Measurements from ENCODE around the gene DCLK1. TPM values are rescaled to one million over a fixed set of nuclear protein-coding genes. Genes with fewer than 3 reads are reported as not detected.

The DCLK1 gene
- polyA plus RNA-seq, 6 donors from 2014 or later, result not detected

DNA sequence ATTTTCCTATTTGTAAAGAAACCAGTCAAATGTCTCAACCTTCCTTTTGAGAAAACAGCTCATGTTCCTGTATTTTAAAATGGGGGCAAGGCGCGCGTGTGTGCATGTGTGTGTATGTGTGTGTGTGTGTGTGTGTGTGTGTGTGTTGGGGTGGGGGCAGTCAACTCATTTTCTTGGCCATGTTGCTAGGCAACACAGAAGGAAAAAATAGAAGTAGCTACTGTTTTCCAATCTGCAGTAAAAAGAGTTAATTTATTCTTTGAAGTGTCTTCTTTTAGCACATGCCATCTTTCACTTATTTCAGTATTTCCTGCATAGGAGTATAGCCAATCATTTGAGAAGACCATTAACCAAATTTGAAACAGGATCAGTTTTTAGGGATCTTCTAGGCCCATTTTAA is 279.3 kb downstream of the DCLK1 start:
- Mint-ChIP-seq H3K9me3 (peaks cover 0 to 14% (median 0%) of the 10 kb centered on the region in 7 donors), H3K27me3 (peaks cover 17 to 33% (median 21%) of the 10 kb centered on the region in 3 donors), H3K4me3 (no peak overlapping the region), H3K27ac (peak overlapping the region in 1 of 6 donors; percentile 33), H3K4me1 (no peaks in the 10 kb centered on the region), H3K36me3 (no peaks in the 10 kb centered on the region)
- ATAC-seq (ENCODE audit: low read depth in 2 of 2) (no peak), DNase-seq (no peak)

DNA sequence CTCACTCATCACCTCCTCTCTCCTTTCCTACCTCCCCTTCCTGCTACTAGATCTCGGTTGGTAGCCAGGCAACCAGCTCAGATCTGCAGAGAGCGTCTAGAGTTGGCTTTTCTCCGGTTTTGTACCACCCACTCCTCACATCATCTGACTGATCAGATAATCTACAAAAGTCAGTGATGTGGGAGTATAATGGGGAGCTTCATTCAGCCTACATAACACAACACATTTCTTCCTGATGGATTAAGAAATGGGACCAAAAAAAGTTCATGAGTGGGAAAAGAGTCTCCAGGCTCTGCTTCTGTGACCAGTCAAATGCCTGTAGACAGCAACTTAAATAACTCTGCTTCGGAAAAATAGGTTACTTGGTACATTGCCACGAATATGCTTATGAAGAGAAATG is 279.8 kb downstream of the DCLK1 start:
- H3K4me1 Mint-ChIP-seq, result no peaks in the 10 kb centered on the region
- ATAC-seq (ENCODE audit: low read depth in 2 of 2) (no peak), DNase-seq (no peak)
- peaks cover 0 to 14% (median 0%) of the 10 kb centered on the region in 7 donors for H3K9me3 Mint-ChIP-seq
- H3K4me3 Mint-ChIP-seq, result no peak overlapping the region
- H3K36me3 Mint-ChIP-seq, result no peaks in the 10 kb centered on the region
- no peak overlapping the region for H3K27ac Mint-ChIP-seq
- peaks cover 14 to 28% (median 20%) of the 10 kb centered on the region in 3 donors for H3K27me3 Mint-ChIP-seq

DNA sequence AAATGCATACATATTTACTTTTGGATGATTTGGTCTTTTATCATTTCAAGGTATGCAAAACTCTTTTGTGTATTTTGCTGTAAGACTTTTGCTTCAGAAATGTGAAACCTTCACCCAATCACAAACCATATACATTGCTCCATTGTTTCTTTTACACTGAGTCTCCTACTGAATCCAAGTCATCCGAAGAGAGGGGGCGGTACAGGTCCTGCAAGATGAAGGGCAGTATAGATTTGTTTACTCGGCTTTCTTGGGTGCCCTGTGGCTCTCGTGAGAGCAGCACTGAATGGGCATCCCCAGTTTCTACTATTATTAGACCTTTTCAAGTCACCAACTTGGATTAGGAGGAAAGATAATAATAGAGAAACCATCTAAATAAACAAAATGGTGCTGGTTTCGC is 280.6 kb downstream of the DCLK1 start:
- peaks cover 8 to 23% (median 16%) of the 10 kb centered on the region in 3 donors for H3K27me3 Mint-ChIP-seq
- no peak overlapping the region for H3K27ac Mint-ChIP-seq
- ATAC-seq (ENCODE audit: low read depth in 2 of 2) (no peak), DNase-seq (no peak)
- H3K36me3 Mint-ChIP-seq, result no peaks in the 10 kb centered on the region
- H3K9me3 Mint-ChIP-seq, result peaks cover 0 to 9% (median 0%) of the 10 kb centered on the region in 7 donors
- H3K4me3 Mint-ChIP-seq, result no peak overlapping the region
- no peaks in the 10 kb centered on the region for H3K4me1 Mint-ChIP-seq

DNA sequence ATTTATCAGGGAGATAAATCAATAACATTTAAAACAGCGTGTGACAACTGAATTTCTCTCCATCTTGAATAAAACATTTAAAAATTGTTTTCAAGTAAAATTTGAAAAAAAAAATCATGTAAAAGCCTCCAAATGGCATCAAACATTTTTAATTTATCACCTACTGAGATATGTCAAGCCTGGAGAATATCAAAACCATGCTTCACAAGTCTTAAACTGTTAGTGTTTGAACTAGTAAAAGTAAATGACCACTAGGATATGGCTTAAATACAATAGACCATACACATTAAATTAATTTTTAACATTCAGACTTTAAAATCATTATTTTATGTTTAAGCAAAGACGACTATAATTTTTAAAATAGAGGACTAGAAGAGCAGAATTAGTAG is 281.9 kb downstream of the DCLK1 start:
- Mint-ChIP-seq H3K27ac (no peak overlapping the region), H3K27me3 (peaks cover 8 to 11% (median 11%) of the 10 kb centered on the region in 3 donors), H3K4me1 (no peaks in the 10 kb centered on the region), H3K4me3 (no peak overlapping the region), H3K9me3 (peaks cover 0 to 5% (median 0%) of the 10 kb centered on the region in 7 donors), H3K36me3 (no peaks in the 10 kb centered on the region)
- ATAC-seq (ENCODE audit: low read depth in 2 of 2), result no peak
- DNase-seq, result no peak

DNA sequence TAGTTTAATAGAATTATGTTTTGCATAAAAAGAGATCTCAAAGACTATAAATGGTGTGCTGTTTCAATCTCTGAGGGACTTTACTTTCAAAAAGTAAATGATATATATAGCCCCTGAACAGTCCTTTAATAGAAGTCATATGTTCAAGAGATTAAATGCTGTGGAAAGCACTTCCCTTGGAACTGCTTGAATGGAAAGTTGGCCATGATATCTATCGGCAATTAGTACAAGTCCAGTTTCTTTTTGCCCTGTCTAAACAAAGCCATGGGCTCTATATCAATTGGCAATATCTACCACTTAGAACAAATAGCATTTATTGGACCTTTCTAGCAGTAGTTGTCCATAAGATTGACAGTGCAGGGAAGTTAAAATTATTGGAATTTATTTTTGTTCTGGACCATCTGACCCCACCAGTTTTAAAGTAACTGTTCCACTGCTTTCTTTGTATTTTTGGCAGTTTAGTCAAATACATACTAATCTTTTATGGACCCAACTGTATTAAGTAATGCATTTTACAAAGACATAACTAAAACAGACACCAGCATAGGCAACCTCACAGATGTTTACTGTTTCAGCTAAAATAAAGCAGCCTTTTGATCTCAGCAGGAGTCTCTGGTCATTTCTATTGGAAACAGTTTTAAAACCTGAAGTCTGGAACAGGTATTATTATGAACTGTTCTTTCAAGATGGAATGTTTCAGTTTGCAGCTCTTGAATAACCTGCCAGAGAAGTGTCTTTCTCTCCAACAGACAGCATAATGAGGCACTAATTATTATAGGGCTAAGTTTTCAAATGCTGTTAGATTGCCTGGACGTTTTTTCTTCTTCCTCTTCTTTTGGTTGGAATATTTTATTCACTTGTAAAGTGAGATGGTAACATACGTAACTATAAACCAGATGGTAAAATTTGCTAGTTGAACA is 282.6 kb downstream of the DCLK1 start:
- ATAC-seq (ENCODE audit: low read depth in 2 of 2) (no peak), DNase-seq (no peak)
- Mint-ChIP-seq H3K9me3 (peaks cover 0 to 5% (median 0%) of the 10 kb centered on the region in 7 donors), H3K27ac (no peak overlapping the region), H3K27me3 (peaks cover 4 to 8% (median 6%) of the 10 kb centered on the region in 3 donors), H3K4me1 (no peaks in the 10 kb centered on the region), H3K4me3 (no peak overlapping the region), H3K36me3 (no peaks in the 10 kb centered on the region)

DNA sequence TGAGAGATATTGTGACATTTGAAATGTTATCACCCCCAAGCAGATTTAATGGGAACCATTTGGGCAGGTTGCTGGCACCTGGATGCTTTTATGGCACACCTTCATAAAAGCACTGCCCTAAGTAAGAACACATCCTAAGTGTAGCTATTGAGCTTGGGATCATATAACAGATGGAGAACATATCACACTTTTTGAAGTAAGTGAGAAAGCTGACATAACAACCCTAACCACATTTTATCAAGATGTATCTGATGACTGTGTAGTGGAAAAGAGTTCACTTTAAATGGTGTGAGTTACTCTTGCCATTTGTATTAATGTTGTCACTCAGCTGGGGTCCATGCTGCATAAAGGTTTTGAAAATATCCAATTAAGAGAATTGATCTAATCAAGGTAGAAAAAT is 287.9 kb downstream of the DCLK1 start:
- H3K4me3 Mint-ChIP-seq, result no peak overlapping the region
- no peak overlapping the region for H3K27ac Mint-ChIP-seq
- H3K9me3 Mint-ChIP-seq, result peaks cover 0 to 5% (median 0%) of the 10 kb centered on the region in 7 donors
- no peaks in the 10 kb centered on the region for H3K36me3 Mint-ChIP-seq
- DNase-seq (no peak), ATAC-seq (ENCODE audit: low read depth in 2 of 2) (no peak)
- H3K27me3 Mint-ChIP-seq, result no peaks in the 10 kb centered on the region
- H3K4me1 Mint-ChIP-seq, result no peaks in the 10 kb centered on the region

DNA sequence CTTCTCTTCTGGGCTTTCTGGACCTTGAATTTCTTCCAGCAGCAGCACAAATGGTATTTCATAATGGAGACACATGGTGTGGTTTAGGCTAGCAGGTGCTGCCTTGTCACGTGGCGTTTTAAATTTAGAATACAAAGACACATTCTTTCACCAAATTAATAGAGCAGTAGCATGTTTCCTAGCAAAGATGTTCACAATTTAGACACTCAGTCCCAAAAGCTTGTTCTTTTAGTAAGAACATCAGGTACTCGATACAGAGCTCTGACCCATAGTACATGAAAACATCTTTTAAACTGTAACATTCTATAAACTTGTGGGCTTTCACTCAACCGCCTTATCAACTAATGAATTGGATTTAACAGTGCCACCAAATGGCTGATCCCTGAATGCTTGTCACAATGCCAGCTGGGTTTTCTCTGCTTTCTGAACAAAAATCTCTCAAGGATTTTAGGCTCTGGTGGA is 290.1 kb downstream of the DCLK1 start:
- DNase-seq (no peak), ATAC-seq (ENCODE audit: low read depth in 2 of 2) (no peak)
- H3K36me3 Mint-ChIP-seq, result no peaks in the 10 kb centered on the region
- H3K4me1 Mint-ChIP-seq, result no peaks in the 10 kb centered on the region
- no peak overlapping the region for H3K4me3 Mint-ChIP-seq
- no peaks in the 10 kb centered on the region for H3K27me3 Mint-ChIP-seq
- H3K27ac Mint-ChIP-seq, result no peak overlapping the region
- H3K9me3 Mint-ChIP-seq, result peaks cover 0 to 5% (median 0%) of the 10 kb centered on the region in 7 donors

DNA sequence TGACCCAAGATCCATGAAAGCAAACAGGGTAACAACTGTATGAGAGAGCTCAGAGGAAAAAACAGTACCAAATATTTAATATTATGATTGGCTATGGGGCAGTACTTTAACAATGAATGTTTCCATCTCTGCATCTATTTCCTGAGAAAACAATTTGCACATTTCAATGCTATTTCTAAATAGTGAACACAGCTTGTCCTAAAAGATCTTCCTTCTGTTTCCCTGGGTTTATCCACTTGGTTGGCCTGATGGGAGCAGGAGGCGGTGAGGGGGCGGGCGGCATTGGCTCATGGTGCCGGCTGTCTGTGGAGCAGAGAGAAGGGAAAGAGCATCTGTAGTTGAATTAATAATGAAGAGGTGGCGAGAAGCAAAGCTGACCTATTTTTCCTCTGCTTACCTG is 291.4 kb downstream of the DCLK1 start:
- no peak overlapping the region for H3K4me3 Mint-ChIP-seq
- ATAC-seq (ENCODE audit: low read depth in 2 of 2) (no peak), DNase-seq (no peak)
- no peak overlapping the region for H3K27ac Mint-ChIP-seq
- no peaks in the 10 kb centered on the region for H3K36me3 Mint-ChIP-seq
- H3K4me1 Mint-ChIP-seq, result no peaks in the 10 kb centered on the region
- H3K9me3 Mint-ChIP-seq, result peaks cover 0 to 5% (median 0%) of the 10 kb centered on the region in 7 donors
- no peaks in the 10 kb centered on the region for H3K27me3 Mint-ChIP-seq

DNA sequence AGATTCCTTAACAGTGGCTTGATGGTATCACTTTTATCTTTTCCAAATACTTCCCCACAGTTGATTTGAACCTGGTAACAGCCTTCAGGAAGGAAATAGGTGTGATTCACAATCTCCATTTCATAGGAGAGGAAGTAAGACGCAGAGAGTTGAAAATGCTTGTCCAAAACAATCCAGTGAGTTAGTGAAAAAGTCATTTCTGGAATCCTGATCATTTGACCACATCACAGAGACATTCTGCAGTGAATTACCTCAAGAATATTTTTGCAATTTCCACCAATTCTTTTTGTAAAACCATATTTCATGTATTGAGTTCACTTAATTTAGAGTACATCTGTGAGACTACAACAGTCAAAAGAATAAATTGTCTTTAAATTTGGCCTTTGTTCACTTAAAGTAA is 292.8 kb downstream of the DCLK1 start:
- ATAC-seq (ENCODE audit: low read depth in 2 of 2) (no peak), DNase-seq (no peak)
- Mint-ChIP-seq H3K4me1 (no peaks in the 10 kb centered on the region), H3K9me3 (peaks cover 0 to 5% (median 0%) of the 10 kb centered on the region in 7 donors), H3K4me3 (no peak overlapping the region), H3K36me3 (no peaks in the 10 kb centered on the region), H3K27me3 (no peaks in the 10 kb centered on the region), H3K27ac (no peak overlapping the region)

DNA sequence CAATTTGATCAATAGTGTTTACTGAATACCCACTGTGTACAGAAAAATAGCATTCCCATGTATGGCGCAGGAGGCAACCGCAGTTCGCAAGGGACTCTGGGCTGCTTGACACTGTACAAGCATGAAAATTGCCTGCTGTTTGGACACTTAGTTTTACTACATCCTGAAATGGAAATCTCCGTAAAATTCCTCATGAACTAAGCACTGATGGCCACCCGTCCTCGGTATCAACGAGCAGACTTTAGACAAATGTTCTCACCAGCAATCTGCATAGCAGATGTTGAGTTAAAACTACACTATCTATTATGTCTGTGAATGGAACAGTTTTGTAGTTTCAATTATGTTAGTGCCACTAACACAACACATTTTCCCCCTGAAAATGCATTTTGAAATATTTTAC is 294.7 kb downstream of the DCLK1 start:
- DNase-seq, result no peak
- Mint-ChIP-seq H3K27me3 (peaks cover 0 to 6% (median 0%) of the 10 kb centered on the region in 3 donors), H3K4me1 (no peaks in the 10 kb centered on the region), H3K9me3 (peaks cover 0 to 3% (median 0%) of the 10 kb centered on the region in 7 donors), H3K36me3 (no peaks in the 10 kb centered on the region), H3K27ac (no peak overlapping the region), H3K4me3 (no peak overlapping the region)
- ATAC-seq (ENCODE audit: low read depth in 2 of 2), result no peak

DNA sequence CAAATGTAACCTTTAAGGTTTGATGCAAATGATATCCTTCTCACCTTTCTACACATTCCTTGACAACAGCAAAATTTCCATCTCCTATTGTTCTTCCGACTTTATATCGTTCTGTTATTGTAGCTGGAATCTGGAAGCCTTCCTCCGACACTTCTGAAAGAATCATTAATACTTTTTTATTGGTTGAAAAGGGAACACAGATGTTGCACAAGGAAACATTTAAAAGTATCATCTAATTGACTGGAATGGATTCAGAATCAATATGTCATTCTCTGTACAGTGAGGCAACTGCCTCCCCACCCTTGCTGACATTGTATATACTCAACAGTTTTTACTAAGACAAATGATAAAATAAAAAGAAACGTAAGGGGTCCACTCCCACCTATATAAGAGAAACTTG is 295.2 kb downstream of the DCLK1 start:
- H3K4me1 Mint-ChIP-seq, result no peaks in the 10 kb centered on the region
- DNase-seq (no peak), ATAC-seq (ENCODE audit: low read depth in 2 of 2) (no peak)
- peaks cover 0 to 6% (median 0%) of the 10 kb centered on the region in 3 donors for H3K27me3 Mint-ChIP-seq
- no peak overlapping the region for H3K27ac Mint-ChIP-seq
- H3K4me3 Mint-ChIP-seq, result no peak overlapping the region
- peaks cover 0 to 3% (median 0%) of the 10 kb centered on the region in 7 donors for H3K9me3 Mint-ChIP-seq
- H3K36me3 Mint-ChIP-seq, result no peaks in the 10 kb centered on the region

DNA sequence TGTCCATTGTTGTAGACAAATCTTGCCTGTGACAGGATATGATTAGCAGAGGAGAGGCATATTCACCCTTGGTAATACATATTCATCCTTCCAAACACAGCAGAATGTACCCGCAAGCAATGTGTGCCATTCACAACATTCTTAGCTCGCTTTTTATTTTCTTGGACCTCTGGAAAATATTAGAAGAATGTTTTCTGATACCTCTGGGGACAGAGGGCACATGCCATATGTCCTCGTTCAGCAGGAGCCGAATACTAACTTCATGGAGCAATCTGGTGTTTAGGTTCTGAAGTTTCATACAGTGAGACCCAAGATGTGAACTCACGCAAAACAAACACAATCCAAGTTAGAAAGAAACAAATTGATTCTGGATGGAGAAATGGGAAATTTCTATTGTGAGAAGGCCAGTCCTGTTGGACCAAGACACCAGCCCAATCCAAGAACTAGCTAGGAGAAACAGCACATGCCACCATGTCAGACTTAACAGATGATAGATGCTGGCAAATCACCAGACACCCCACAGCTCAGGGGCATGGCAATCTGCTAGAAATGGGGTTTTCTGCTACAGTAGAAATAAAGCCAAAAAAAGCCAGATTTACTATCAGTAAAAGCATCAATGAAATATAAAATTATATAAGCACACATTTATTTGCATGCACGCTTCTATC is 297.4 kb downstream of the DCLK1 start:
- Mint-ChIP-seq H3K9me3 (peaks cover 0 to 2% (median 0%) of the 10 kb centered on the region in 7 donors), H3K27ac (no peak overlapping the region), H3K4me3 (no peak overlapping the region), H3K27me3 (peaks cover 0 to 6% (median 0%) of the 10 kb centered on the region in 3 donors), H3K36me3 (no peaks in the 10 kb centered on the region), H3K4me1 (no peaks in the 10 kb centered on the region)
- DNase-seq (no peak), ATAC-seq (ENCODE audit: low read depth in 2 of 2) (no peak)

DNA sequence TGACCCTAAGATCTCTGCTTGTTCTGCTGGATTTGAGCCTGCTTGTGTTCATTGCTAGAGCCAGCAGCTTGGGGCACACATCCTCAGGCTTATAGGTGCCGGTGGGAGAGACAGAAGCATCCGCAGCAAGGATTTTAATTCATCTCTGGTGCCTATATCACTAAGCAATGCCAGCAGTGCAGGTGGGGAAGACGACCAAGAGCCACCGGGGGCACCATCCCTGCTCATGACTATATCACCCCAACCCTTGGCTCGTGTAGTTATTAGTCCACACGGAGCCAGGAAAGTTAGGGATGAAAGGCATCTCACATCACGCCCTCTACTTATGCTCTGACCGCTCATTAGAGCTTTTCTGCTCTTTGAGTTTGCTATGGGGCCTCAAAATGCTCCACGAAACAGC is 298.2 kb downstream of the DCLK1 start:
- Mint-ChIP-seq H3K4me1 (no peaks in the 10 kb centered on the region), H3K27ac (no peak overlapping the region), H3K36me3 (no peaks in the 10 kb centered on the region), H3K27me3 (peaks cover 0 to 6% (median 0%) of the 10 kb centered on the region in 3 donors), H3K9me3 (peaks cover 0 to 2% (median 0%) of the 10 kb centered on the region in 7 donors), H3K4me3 (no peak overlapping the region)
- ATAC-seq (ENCODE audit: low read depth in 2 of 2), result no peak
- no peak for DNase-seq

DNA sequence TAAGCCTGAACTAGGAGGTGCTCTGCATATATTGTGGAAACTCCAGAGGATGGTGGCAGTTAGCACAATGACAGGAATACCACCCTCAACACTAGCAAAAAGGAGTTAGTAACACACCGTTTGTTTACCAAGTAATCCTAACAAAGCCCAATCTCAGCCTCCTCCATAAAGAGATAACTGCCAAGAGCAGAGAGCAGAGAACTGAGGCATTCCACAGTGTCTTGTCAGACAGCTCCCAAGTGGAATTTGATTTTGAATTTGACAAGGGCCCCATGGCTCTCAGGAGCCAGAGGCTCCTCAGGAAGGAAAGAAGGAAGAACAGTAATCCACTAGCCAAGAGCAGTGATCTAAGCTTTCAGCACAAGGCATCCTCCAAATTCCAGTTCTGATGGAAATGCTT is 298.6 kb downstream of the DCLK1 start:
- Mint-ChIP-seq H3K27ac (no peak overlapping the region), H3K4me1 (no peaks in the 10 kb centered on the region), H3K36me3 (no peaks in the 10 kb centered on the region), H3K4me3 (no peak overlapping the region), H3K9me3 (peaks cover 0 to 2% (median 0%) of the 10 kb centered on the region in 7 donors), H3K27me3 (peaks cover 0 to 6% (median 0%) of the 10 kb centered on the region in 3 donors)
- DNase-seq (no peak), ATAC-seq (ENCODE audit: low read depth in 2 of 2) (no peak)
